ENCODE measurements around the gene NPLOC4.

Gene NPLOC4

GRCh38 chr17:81583589-81584342, 53.1 kb downstream of the NPLOC4 start:
- no peak for DNase-seq

DNA sequence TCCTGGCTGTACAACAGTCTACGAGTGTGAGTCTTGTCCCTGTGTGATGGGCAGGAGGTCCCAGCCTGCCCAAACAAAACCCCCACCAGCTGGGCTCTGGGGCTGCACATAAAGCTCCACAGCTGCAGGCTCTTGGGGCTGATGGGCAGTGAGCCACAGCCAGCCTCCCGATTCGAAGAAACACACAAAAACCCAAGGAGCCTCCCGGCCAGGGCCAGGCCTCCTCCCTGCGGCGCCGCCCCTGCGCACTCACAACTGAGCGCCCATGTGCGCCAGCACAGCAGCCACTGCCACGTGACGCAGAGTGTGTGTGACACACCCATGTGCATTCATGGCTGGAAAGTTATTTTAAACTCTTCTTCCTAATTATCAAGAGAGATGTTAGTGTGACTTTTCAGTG, 54.2 kb downstream of the NPLOC4 start:
- DNase-seq: no peak

DNA sequence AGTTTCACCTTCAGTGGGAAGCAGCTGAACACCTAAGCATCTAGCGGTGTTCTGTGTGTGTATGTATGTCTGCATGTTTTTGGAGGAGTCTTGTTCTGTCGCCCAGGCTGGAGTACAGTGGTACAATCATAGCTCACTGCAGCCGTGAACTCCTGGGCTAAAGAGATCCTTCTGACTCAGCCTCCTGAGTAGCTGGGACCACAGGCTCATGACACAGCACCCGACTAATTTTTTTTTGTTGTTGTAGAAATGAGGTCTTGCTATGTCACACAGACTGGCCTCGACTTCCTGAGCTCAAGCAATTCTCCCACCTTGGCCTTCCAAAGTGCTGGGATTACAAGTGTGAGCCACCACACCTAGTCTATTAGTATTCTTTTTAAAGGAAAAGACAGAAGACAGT, 54.6 kb downstream of the NPLOC4 start:
- no peak for DNase-seq

GRCh38 chr17:81581758-81582157, 55.2 kb downstream of the NPLOC4 start:
- no peak for DNase-seq

DNA sequence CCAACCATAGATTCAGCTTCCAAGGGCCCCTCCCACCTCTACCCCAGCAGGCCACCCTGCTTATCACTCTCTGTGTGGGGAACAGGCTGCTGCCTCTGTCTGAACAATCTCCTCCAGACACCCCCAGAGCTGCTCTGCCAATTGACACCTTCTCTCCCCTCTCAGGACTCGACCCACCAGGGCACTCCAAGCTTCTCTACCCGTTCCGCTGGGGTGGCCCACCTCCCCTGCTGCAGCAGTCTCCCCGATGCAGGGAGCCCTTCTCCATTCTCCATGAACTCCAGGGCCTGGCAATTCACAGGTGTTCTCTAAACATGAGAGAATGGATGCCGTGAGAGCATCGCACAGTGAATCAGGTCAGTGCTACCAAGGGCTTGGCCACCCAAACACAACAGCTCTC, 56.4 kb downstream of the NPLOC4 start:
- DNase-seq: no peak

DNA sequence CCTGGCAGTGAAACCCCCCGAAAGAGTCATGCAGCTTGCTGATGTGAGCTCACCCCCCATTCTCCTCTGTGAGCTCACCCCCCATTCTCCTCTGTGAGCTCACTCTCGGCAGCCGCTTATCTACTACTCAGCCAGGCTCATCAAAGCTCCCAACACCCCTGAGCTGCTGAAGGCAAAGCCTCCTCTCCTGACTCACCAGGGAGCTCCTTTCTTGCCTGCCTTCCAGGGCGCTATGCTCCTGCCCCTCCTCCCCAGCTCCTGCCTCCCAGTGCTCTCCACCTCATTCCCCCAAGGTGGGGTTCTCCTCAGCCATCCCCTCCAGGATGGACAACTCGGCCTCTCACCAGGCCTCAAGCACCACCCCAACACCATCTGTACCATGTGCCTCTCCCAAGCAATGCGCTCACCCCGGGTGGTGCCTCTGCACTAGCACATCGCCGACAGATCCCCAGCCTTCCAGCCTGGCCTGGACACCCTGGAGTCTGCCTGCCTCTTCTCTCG, 57.0 kb downstream of the NPLOC4 start:
- DNase-seq: no peak

DNA sequence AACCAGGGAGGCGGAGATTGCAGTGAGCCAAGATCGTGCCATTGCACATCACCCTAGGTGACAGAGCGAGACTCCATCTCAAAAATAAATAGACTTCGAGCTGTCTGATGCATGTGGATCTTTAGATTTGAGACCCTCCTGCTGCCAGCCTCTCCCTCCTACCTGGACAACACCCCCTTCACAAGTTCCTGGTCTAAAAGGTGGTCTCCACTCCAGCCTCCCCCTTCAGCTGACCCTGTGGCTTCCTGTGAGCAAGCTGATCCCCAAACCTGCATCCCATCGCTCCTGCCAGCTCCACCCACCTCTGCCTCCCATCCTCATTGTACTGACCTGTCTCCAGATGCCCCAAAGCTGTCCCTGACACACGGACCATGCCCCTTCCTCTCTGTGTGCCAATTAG, 57.6 kb downstream of the NPLOC4 start:
- no peak for DNase-seq

DNA sequence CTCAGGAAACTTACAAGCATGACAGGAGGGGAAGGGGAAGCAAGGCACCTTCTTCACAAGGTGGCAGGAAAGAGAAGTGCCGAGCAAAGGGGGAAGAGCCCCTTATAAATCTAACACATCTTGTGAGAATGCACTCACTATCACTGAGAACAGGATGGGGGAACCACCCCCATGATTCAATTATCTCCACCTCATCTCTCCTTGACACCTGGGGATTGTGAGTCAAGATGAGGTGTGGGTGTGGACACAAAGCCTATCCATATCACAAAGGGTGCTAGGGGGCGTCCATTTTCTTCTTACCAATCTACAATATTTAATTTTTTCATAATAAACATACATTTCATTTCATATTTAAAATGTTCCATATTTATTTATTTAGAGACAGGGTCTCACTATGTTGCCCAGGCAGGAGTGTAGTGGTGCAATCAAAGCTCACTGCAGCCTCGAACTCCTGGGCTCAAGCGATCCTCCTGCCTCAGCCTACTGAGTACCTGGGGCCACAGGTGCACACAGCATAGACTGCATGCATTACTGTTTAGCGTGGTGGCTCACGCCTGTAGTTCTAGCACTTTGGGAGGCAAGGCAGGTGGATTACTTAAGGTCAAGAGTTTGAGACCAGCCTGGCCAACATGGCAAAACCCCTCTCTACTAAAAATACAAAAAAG, 58.2 kb downstream of the NPLOC4 start:
- DNase-seq: no peak

GRCh38 chr17:81578038-81578441, 58.9 kb downstream of the NPLOC4 start:
- no peak for DNase-seq

GRCh38 chr17:81577278-81578000, 59.5 kb downstream of the NPLOC4 start:
- no peak for DNase-seq

DNA sequence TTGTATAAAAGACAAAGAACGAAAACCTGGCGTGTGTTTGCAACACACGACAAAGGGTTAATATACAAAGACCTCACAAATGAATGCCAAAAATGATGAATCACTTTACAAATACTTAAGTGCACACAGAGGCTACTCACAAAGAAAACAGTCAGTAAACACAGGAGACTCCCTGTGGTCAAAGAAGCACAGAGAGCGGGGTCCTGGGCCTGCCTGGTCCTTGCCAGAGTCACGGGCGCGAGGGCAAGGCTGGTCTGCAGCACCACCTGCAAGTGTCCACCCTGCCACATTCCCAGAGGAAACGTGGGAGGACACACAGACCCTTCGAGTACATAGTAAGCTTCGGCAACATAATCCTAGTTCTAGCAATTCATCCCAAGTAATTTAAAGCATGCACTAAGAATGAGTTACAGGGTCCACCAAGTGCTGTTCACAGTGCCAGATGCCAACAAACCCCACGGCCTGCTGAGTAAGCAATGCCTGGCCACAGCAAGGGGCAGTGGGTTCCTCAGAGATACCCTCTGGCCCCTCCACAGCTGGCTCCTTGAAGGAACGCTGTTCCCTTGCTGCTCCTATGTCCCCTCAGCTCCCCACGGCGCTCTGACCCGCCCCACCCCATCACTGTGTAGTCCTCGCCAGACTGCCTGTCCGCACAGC, 60.2 kb downstream of the NPLOC4 start:
- no peak for DNase-seq

DNA sequence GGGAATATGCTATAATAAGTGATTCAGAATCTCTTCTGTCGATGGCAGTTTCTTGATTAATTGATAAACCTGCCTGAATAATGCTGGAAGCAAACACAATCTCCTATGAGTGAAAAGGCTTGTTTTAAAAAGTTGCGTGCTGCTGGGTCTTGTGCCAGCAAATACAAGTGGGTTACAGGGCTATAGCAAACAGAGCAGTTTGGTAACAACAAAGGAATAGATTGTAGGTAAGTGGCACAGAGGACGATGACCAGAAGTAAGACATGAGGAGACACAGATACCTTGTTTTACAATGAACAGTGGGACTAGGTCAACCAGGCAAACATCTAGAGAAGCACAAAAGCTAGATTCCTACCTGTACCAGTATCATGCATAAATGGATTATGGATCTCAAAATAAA, 61.1 kb downstream of the NPLOC4 start:
- DNase-seq: no peak

GRCh38 chr17:81574643-81574956, 62.3 kb downstream of the NPLOC4 start:
- DNase-seq: no peak

GRCh38 chr17:81573794-81574642, 62.9 kb downstream of the NPLOC4 start:
- no peak for DNase-seq

DNA sequence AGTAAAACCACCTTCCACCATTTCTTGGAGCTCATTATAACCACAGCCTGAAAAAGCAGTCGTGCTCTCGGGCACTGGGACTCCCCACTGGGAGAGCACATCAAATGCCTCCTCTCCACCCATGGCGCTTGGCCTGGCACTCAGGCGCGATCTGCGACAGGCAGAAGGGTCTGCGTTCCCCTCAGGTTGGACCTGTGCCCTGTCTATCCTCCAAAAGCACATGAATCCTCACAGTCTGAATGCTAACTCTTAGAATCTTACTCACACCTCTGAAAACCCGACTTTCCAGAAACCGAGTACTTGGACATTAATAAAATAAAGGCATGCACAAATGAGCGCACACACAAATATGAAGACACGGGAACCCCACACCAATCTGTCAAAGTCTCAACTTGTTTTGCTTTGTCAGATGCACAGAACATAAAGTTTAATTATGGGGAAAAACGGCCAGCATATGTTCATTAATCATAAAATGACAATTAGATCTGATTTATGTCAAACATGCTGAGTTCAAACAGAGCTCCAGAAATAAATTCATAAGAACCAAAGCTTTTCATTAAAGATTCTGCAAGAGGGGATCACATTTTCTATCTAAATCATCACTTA, 64.2 kb downstream of the NPLOC4 start:
- DNase-seq: no peak

- DNase-seq: no peak
Measured at GRCh38 chr17:81570964-81571363, 65.9 kb downstream of the NPLOC4 start.

DNA sequence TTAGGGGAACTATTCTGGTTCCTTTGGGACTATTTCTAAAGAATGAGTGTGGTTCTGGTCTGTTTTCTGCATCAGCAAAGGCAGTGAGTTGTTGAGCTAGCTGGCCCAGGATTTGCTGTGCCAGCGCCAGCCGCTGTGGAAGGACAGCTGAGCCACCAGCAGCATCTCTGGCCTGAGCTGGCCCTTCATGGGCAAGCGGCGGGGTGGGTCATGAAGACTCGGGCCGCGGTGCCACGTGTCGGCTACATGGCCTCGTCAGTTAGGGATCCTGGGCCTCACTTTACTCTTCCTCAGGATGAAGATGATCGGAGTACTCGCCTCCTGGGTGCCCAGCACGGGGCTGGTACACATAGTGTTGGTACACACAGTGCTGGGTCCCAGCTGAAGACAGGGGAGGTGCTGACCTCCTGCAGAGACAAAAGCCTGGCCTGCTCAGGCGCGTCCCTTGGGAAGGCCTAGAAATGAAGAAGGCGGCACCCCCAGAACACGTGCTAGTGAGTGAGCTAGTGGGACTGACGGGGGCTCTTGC, 66.9 kb downstream of the NPLOC4 start:
- no peak for DNase-seq

DNA sequence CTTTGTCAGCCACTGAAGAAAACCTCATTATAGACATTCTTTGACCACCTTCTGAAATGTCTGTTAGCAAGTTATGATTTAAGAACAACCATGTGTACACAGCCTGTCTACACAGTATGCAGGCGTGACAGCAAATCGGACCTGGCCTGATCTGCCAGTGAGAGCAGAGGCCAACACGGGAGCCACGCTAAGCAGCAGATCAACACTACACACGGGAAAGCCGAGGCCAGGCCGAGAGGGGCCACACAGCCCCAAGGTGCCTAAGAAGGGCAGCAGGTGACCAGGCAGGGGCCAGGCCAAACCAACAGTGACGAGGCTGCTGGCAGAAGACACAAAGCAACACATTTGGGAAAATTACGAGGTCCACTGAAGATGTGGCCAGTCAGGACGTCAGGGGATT, 68.5 kb downstream of the NPLOC4 start:
- no peak for DNase-seq

DNA sequence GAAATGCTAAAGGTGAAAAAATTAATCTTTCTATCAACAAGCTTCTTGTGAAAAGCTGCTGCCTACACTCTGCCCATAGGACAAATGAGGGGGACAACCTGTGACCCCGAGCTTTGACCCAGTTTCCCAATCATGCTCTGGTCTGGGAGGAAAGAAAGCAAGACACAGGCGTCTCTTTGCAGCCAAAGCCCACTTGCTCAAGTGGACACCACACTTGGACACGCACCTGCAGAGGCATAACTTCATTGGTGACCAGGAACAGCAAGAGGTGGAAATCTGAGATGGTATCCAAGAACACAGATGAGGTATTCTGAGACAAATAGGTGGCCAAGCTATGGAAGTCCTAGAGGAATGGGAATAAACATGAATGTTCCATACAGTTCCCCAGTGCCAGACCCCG, 69.7 kb downstream of the NPLOC4 start:
- DNase-seq: no peak

- peak in 5 of 14 donors; percentile 7 to 64 (median 11) for DNase-seq
Measured at GRCh38 chr17:81566461-81567126, 70.3 kb downstream of the NPLOC4 start.

DNA sequence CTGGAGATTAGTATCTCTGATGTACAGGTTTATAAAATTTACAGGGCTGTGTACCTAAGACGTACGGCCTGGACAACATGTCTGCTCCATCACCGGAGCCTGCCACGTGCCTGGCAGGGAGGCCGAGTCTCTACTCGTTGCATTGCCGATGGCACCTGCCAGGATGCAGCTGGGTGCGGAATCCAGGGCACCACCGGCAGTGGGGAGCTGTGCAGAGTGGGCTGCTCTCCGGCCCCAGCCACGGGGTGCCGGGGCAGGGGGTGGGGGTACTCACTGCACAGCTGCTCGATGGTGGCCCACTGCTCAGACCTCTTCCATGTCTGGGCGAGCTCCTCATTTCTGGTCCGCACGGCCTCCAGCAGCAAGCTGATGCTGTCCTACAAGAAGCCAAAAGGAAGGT, 71.7 kb downstream of the NPLOC4 start:
- DNase-seq: no peak
